ENCODE results near the gene MID1IP1.
A peak's percentile ranks its signal among the peaks of the same experiment; 100 is the strongest.

Gene MID1IP1

GRCh38 chrX:38817004-38817703 lies 15.9 kb downstream of the MID1IP1 start:
- TF ChIP-seq CTCF (IDR thresholded peaks at IDR 0.05; ENCODE audit: insufficient read depth, low read depth, low read length, missing control alignments) = no peak
- DNase-seq (ENCODE audit: low read depth) = peak; percentile 6
- no peak overlapping the region for H3K4me3 ChIP-seq (ENCODE audit: low read length)

DNA sequence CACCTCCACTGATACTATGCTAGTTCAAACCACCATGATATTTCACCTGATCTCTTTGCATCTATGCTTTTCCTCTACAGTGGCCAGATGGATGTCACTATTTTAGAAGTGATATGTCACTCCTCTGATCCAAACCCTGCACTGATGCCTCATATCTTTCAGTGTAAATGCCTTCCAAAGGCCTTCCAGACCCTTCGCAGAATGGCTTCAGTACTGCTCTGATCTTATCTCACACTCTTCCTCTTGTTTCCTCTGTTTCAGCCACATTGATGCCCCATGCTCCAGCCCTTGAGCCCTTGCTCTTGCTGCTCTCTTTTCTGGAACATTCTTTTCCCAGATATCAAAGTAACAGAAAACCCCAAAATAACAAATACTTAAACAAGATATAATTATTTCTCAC lies 17.9 kb downstream of the MID1IP1 start:
- no peak overlapping the region for H3K4me3 ChIP-seq (ENCODE audit: low read length)
- TF ChIP-seq CTCF (IDR thresholded peaks at IDR 0.05; ENCODE audit: insufficient read depth, low read depth, low read length, missing control alignments) = no peak
- DNase-seq (ENCODE audit: low read depth) = no peak

GRCh38 chrX:38819709-38820108 lies 18.4 kb downstream of the MID1IP1 start:
- no peak for TF ChIP-seq CTCF (IDR thresholded peaks at IDR 0.05; ENCODE audit: insufficient read depth, low read depth, low read length, missing control alignments)
- H3K4me3 ChIP-seq (ENCODE audit: low read length) = no peak overlapping the region
- peak; percentile 13 for DNase-seq (ENCODE audit: low read depth)

- peak; percentile 46 for DNase-seq (ENCODE audit: low read depth)
- H3K4me3 ChIP-seq (ENCODE audit: low read length) = no peak overlapping the region
- TF ChIP-seq CTCF (IDR thresholded peaks at IDR 0.05; ENCODE audit: insufficient read depth, low read depth, low read length, missing control alignments) = no peak
Observed at GRCh38 chrX:38820751-38821150, 19.5 kb downstream of the MID1IP1 start.

GRCh38 chrX:38824176-38824575 lies 22.9 kb downstream of the MID1IP1 start:
- no peak overlapping the region for H3K4me3 ChIP-seq (ENCODE audit: low read length)
- no peak for DNase-seq (ENCODE audit: low read depth)
- no peak for TF ChIP-seq CTCF (IDR thresholded peaks at IDR 0.05; ENCODE audit: insufficient read depth, low read depth, low read length, missing control alignments)

GRCh38 chrX:38831949-38832348 lies 30.7 kb downstream of the MID1IP1 start:
- no peak for TF ChIP-seq CTCF (IDR thresholded peaks at IDR 0.05; ENCODE audit: insufficient read depth, low read depth, low read length, missing control alignments)
- H3K4me3 ChIP-seq (ENCODE audit: low read length) = no peak overlapping the region
- DNase-seq (ENCODE audit: low read depth) = no peak

DNA sequence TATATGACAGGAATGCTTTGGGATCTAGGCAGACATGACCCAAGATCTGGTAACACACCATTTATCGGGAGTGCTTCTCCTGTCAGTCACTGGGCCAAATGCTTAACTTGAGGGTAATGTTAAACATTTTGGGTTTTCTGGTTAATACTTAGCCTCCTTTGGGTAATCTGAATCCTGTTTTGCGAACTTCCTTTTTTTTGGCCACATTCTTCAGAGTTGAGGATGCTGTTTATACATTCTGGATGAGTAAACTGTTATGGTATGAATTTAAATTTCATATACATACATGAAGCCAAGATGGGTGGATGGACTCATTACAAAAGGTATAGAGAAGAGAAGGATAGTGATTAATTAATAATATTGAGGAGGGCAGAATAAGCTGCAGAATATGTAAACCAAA lies 36.1 kb downstream of the MID1IP1 start:
- no peak for DNase-seq (ENCODE audit: low read depth)
- no peak for TF ChIP-seq CTCF (IDR thresholded peaks at IDR 0.05; ENCODE audit: insufficient read depth, low read depth, low read length, missing control alignments)
- no peak overlapping the region for H3K4me3 ChIP-seq (ENCODE audit: low read length)
